DND-41 (cell line): ENCODE data around the gene FRY.

Source experiments
- ATAC-seq: fragments of 200-7000 bp; cut with Tn5 transposase; 3 replicates; pipeline ENCODE4 v1.9.1; 2021; ENCODE audit warnings: low read depth; ENCODE audit not compliant: insufficient read depth
- DNase-seq: peaks from one replicate; pipeline ENCODE4 v3.0.0-alpha.2; 2020
- H2AFZ ChIP-seq: 2 replicates; pipeline ENCODE4 v1.6.0; 2012; ENCODE audit warnings: low read depth, low read length
- H3K27ac ChIP-seq: 2 replicates; pipeline ENCODE4 v1.5.1; 2012; ENCODE audit warnings: low read length, inconsistent platforms
- H3K27me3 ChIP-seq: fragments of 200-600 bp; sonication (generic); 2 replicates; pipeline ENCODE4 v1.6.0; 2012; ENCODE audit warnings: low read length, mild to moderate bottlenecking, inconsistent platforms; ENCODE audit not compliant: insufficient read depth, poor library complexity
- H3K36me3 ChIP-seq: 2 replicates; pipeline ENCODE4 v1.5.1; 2012; ENCODE audit warnings: low read length, inconsistent platforms; ENCODE audit not compliant: insufficient read depth
- H3K4me1 ChIP-seq: 2 replicates; pipeline ENCODE4 v1.5.1; 2012; ENCODE audit warnings: mild to moderate bottlenecking, low read length; ENCODE audit not compliant: insufficient read depth
- H3K4me2 ChIP-seq: 2 replicates; pipeline ENCODE4 v1.6.0; 2012; ENCODE audit warnings: mild to moderate bottlenecking, moderate library complexity, low read length, inconsistent platforms; ENCODE audit not compliant: insufficient read depth
- H3K4me3 ChIP-seq, 2 experiments: fragments of 200-600 bp in 1 of 2; shearing (Covaris generic) in 1 of 2; 2 replicates each; pipeline ENCODE4 v1.5.1; 2012 to 2016; ENCODE audit warnings: inconsistent platforms in 2 of 2, low read length in 2 of 2, mild to moderate bottlenecking in 2 of 2, low read depth in 1 of 2, moderate library complexity in 1 of 2
- H3K79me2 ChIP-seq: 2 replicates; pipeline ENCODE4 v1.6.0; 2012; ENCODE audit warnings: low read length, inconsistent platforms; ENCODE audit not compliant: insufficient read depth
- H3K9ac ChIP-seq: 2 replicates; pipeline ENCODE4 v1.6.0; 2012; ENCODE audit warnings: low read depth, mild to moderate bottlenecking, inconsistent platforms, low read length, moderate library complexity
- H3K9me3 ChIP-seq: 2 replicates; pipeline ENCODE4 v1.5.1; 2012; ENCODE audit warnings: low read length, moderate library complexity, mild to moderate bottlenecking, inconsistent platforms; ENCODE audit not compliant: insufficient read depth, severe bottlenecking
- H4K20me1 ChIP-seq: 2 replicates; pipeline ENCODE4 v1.6.0; 2012; ENCODE audit warnings: low read length; ENCODE audit not compliant: insufficient read depth
- CTCF ChIP-seq: IDR thresholded peaks from 2 replicates; pipeline ENCODE4 v1.5.1; 2012; ENCODE audit warnings: borderline replicate concordance, low read length, moderate library complexity, mild to moderate bottlenecking; ENCODE audit not compliant: poor library complexity, severe bottlenecking; ENCODE audit errors: extremely low read depth
- EZH2 ChIP-seq: IDR thresholded peaks from 3 replicates; pipeline ENCODE4 v1.6.1; 2012; ENCODE audit warnings: borderline replicate concordance, low read depth, mild to moderate bottlenecking, moderate library complexity, low read length, inconsistent platforms; ENCODE audit not compliant: severe bottlenecking

FRY gene

GRCh38 chr13:32179708-32180107, 148.1 kb downstream of the FRY start:
- Histone ChIP-seq H3K4me1 (no peaks in the 10 kb centered on the region), H2AFZ (no peak overlapping the region), H3K4me2 (no peak overlapping the region), H3K27ac (no peak overlapping the region), H3K36me3 (no peaks in the 10 kb centered on the region), H3K9ac (no peak overlapping the region), H3K9me3 (no peaks in the 10 kb centered on the region), H3K27me3 (peaks cover 10% of the 10 kb centered on the region), H3K4me3 (no peak overlapping the region), H3K79me2 (no peaks in the 10 kb centered on the region), H4K20me1 (no peaks in the 10 kb centered on the region)
- TF ChIP-seq CTCF, result no peak
- no peak for ATAC-seq
- DNase-seq, result no peak

- no peak overlapping the region for H3K4me3 ChIP-seq
- ATAC-seq, result no peak
- DNase-seq, result no peak
Observed at GRCh38 chr13:32187651-32188050, 156.1 kb downstream of the FRY start.

GRCh38 chr13:32191452-32191998, 160.0 kb downstream of the FRY start:
- no peak overlapping the region for H2AFZ ChIP-seq
- no peak overlapping the region for H3K4me2 ChIP-seq
- H3K4me1 ChIP-seq, result no peaks in the 10 kb centered on the region
- H3K27me3 ChIP-seq, result peaks cover 4% of the 10 kb centered on the region
- ATAC-seq, result no peak
- H3K4me3 ChIP-seq, result no peak overlapping the region
- H3K27ac ChIP-seq, result no peak overlapping the region
- no peaks in the 10 kb centered on the region for H4K20me1 ChIP-seq
- no peaks in the 10 kb centered on the region for H3K79me2 ChIP-seq
- DNase-seq, result no peak
- no peaks in the 10 kb centered on the region for H3K9me3 ChIP-seq
- H3K9ac ChIP-seq, result no peak overlapping the region
- no peaks in the 10 kb centered on the region for H3K36me3 ChIP-seq
- TF ChIP-seq EZH2, result no peak
- no peak for TF ChIP-seq CTCF

More at GRCh38 chr13:32187651-32188050, 156.1 kb downstream of the FRY start:
- Histone ChIP-seq H3K4me2 (no peak overlapping the region), H3K27ac (no peak overlapping the region), H3K27me3 (peaks cover 3% of the 10 kb centered on the region), H3K9me3 (no peaks in the 10 kb centered on the region), H3K36me3 (no peaks in the 10 kb centered on the region), H3K79me2 (no peaks in the 10 kb centered on the region), H4K20me1 (no peaks in the 10 kb centered on the region), H3K9ac (no peak overlapping the region), H2AFZ (no peak overlapping the region), H3K4me1 (no peaks in the 10 kb centered on the region)
- no peak for TF ChIP-seq CTCF
- no peak for TF ChIP-seq EZH2

GRCh38 chr13:32195713-32196112, 164.1 kb downstream of the FRY start:
- TF ChIP-seq CTCF (no peak), EZH2 (no peak)
- no peak overlapping the region for H3K4me2 ChIP-seq
- no peaks in the 10 kb centered on the region for H3K36me3 ChIP-seq
- H3K27ac ChIP-seq, result no peak overlapping the region
- no peak overlapping the region for H2AFZ ChIP-seq
- no peak overlapping the region for H3K4me3 ChIP-seq
- H3K4me1 ChIP-seq, result no peaks in the 10 kb centered on the region
- DNase-seq (no peak), ATAC-seq (no peak)
- no peaks in the 10 kb centered on the region for H3K79me2 ChIP-seq
- H3K27me3 ChIP-seq, result peaks cover 4% of the 10 kb centered on the region
- H4K20me1 ChIP-seq, result no peaks in the 10 kb centered on the region
- H3K9me3 ChIP-seq, result no peaks in the 10 kb centered on the region
- H3K9ac ChIP-seq, result no peak overlapping the region
